ENCODE results near the gene SPEM3.

The SPEM3 gene

DNA sequence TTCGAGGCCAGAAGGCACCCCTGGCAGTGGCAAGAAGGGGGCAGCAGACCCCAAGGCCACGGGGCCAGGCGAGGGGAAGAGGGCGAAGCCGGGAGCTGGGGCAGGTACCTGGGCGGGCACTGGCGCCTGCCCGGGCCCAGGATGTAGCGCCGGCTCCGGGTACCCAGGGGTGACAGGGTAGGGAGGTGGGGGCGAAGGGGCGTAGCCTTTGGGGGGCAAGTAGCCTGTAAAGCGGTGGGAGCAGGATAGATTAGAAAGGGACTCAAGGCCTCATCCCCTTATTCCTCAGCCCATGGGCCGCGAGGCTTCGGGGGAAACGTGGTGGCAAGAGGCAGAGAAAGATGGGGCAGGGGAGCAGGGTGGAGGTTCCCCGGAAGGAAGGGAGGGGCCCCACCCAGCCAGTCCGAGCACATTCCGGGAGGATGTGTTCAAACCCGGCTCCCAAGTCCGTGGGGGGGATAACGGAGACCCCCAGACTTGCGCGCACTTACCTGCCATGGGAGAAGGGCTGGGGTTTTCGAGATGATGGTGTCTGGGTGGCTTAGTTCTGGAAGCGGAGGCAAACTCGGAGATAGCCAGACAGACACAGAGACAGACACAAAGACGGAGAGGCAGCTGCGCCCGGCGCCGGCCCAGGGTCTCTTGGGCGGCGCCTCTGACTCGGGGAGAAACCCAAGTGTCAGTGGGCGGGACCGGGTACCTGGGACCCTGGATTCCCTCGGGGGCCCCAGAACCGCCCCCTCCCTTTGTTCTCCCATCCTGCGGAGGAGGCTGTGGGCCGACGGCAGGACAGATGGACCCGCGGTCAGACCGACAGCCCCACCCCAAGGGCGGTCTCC is 34.8 kb upstream of the SPEM3 start:
- peaks cover 38% of the 10 kb centered on the region for H3K36me3 Mint-ChIP-seq (ENCODE audit: low read depth)
- peak overlapping the region; percentile 97 for H3K4me3 Mint-ChIP-seq
- peaks cover 20% of the 10 kb centered on the region for H3K4me1 Mint-ChIP-seq (ENCODE audit: low read depth)
- no peaks in the 10 kb centered on the region for H3K9me3 Mint-ChIP-seq
- no peaks in the 10 kb centered on the region for H3K27me3 Mint-ChIP-seq (ENCODE audit: low read depth)
- H3K27ac Mint-ChIP-seq: peak overlapping the region; percentile 89
- peak; percentile 24 for DNase-seq (ENCODE audit: low spot score)

DNA sequence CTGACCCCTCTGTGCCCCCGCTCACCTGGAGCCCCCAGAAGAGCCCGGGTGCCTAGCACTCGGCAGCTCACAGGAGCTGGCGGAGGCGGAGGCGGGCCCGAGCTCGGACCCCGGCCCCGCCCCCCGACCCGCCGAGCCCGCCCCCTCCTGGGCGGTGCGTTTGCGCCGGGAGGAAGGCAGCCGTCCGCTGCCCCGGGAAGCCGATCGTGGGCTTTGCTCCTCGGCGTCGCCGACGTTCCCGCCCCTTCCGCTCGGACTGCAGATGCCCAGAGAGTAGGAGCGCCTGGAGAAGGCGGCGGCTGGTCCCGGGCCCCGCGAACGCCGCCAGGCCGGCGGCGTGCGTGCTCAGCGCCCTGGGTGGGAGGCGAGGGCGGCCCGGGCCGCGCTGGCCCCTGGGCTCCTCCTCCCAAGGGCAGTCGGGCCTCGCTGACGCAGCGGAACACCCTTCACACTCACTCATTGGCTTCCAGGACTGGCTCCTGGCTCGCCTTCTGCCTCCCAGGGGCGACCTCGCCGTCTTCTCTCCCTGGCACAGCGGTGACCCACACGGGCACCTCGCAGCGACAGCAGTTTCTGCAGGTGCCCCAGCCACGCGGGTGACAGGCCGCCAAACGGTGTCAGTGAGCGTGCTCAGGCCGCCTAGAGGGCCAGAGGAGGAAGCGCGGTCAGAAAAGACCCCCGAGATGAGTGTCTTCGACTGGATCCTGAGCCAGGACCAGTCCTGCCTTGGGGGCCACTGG is 34.0 kb upstream of the SPEM3 start, which contains the start of gene PLSCR3:
PLSCR3 (minus strand) TSS at position 74 of the 740 bp plus-strand sequence. CDS start 415 bp downstream, outside the sequence.
- Mint-ChIP-seq H3K36me3 (ENCODE audit: low read depth) (peaks cover 33% of the 10 kb centered on the region), H3K27ac (peak within 1 kb of the TSS; percentile 89), H3K4me1 (ENCODE audit: low read depth) (peaks cover 20% of the 10 kb centered on the region), H3K9me3 (no peaks in the 10 kb centered on the region), H3K27me3 (ENCODE audit: low read depth) (no peaks in the 10 kb centered on the region), H3K4me3 (peak within 1 kb of the TSS; percentile 97)
- DNase-seq (ENCODE audit: low spot score): peak; percentile 86

DNA sequence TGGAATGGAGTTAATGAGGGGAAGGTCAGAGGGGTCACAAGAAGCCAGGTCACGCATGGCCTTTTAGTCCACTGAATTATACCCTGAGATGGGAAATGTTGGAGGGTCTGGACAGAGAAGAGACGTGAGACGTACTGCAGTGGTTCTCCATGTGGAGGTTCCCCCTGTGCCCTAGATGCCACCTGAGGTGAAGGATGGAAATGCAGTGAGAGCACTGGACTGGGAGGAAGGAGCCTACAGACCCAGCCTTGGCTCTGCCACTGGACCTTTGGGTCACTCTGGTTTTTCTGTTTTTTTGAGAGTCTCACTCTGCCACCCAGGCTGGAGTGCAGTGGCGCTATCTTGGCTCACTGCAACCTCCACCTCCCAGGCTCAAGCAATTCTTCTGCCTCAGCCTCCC is 32.5 kb upstream of the SPEM3 start:
- H3K27me3 Mint-ChIP-seq (ENCODE audit: low read depth): no peaks in the 10 kb centered on the region
- H3K27ac Mint-ChIP-seq: peak overlapping the region; percentile 45
- peaks cover 19% of the 10 kb centered on the region for H3K36me3 Mint-ChIP-seq (ENCODE audit: low read depth)
- H3K9me3 Mint-ChIP-seq: no peaks in the 10 kb centered on the region
- H3K4me1 Mint-ChIP-seq (ENCODE audit: low read depth): peaks cover 20% of the 10 kb centered on the region
- H3K4me3 Mint-ChIP-seq: peak overlapping the region; percentile 42
- no peak for DNase-seq (ENCODE audit: low spot score)

GRCh38 chr17:7398612-7399011 is 30.0 kb upstream of the SPEM3 start:
- peaks cover 13% of the 10 kb centered on the region for H3K4me1 Mint-ChIP-seq (ENCODE audit: low read depth)
- H3K27ac Mint-ChIP-seq: no peak overlapping the region
- no peak overlapping the region for H3K4me3 Mint-ChIP-seq
- H3K27me3 Mint-ChIP-seq (ENCODE audit: low read depth): no peaks in the 10 kb centered on the region
- peaks cover 4% of the 10 kb centered on the region for H3K36me3 Mint-ChIP-seq (ENCODE audit: low read depth)
- no peak for DNase-seq (ENCODE audit: low spot score)
- H3K9me3 Mint-ChIP-seq: no peaks in the 10 kb centered on the region

GRCh38 chr17:7403043-7403726 is 25.5 kb upstream of the SPEM3 start:
- no peaks in the 10 kb centered on the region for H3K9me3 Mint-ChIP-seq
- peaks cover 4% of the 10 kb centered on the region for H3K36me3 Mint-ChIP-seq (ENCODE audit: low read depth)
- peaks cover 20% of the 10 kb centered on the region for H3K27me3 Mint-ChIP-seq (ENCODE audit: low read depth)
- peak overlapping the region; percentile 97 for H3K4me3 Mint-ChIP-seq
- no peak for DNase-seq (ENCODE audit: low spot score)
- peak overlapping the region; percentile 88 for H3K27ac Mint-ChIP-seq
- peaks cover 10% of the 10 kb centered on the region for H3K4me1 Mint-ChIP-seq (ENCODE audit: low read depth)

- Mint-ChIP-seq H3K4me3 (peak overlapping the region; percentile 97), H3K4me1 (ENCODE audit: low read depth) (peaks cover 10% of the 10 kb centered on the region), H3K27me3 (ENCODE audit: low read depth) (peaks cover 20% of the 10 kb centered on the region), H3K27ac (peak overlapping the region; percentile 88), H3K36me3 (ENCODE audit: low read depth) (peaks cover 4% of the 10 kb centered on the region), H3K9me3 (no peaks in the 10 kb centered on the region)
- DNase-seq (ENCODE audit: low spot score): no peak
Measured at GRCh38 chr17:7403727-7403976, 25.0 kb upstream of the SPEM3 start.

DNA sequence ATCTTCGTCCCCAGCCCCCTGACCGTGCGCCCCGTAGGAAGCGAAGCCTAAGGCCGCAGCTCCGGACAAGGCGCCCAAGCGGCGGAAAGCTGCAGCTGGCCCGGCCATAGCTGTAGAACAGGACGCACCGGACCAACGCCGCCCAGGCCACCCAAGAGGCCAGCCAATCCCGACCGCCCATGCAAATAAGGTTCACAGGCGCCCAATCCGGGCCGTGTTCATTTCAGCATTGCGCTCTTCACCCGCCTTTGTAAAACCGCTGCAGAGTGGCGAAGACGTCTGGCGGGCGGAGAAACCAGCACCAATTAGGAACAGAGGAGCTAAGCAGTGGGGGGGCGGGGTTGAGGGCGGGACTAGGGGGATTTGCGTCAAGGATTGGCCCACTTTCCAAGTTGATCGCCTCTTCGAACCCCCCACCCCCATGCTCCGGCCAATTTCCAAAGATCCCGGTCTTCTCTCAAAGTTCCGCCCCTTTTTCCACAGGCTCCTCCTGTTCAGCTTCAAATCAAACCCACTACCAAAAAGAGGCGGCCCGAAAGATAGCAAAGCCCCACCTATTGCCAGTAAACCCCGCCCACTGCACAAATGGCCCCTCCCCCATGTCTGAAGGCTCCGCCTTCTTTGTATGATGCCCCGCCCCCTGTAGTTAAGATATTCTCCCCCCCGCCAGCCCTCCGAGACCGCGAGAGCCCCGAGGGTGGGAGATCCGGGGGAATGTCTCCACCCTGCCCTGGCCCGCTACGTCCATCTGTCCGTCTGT is 24.5 kb upstream of the SPEM3 start, which contains the start of gene TMEM256:
TMEM256 (minus strand) TSS at position 121 of the 760 bp plus-strand sequence; CDS start at position 108, 13 bp downstream.
- H3K4me1 Mint-ChIP-seq (ENCODE audit: low read depth): peaks cover 10% of the 10 kb centered on the region
- H3K36me3 Mint-ChIP-seq (ENCODE audit: low read depth): peaks cover 4% of the 10 kb centered on the region
- peak; percentile 96 for DNase-seq (ENCODE audit: low spot score)
- H3K9me3 Mint-ChIP-seq: no peaks in the 10 kb centered on the region
- H3K27me3 Mint-ChIP-seq (ENCODE audit: low read depth): peaks cover 22% of the 10 kb centered on the region
- H3K4me3 Mint-ChIP-seq: peak within 1 kb of the TSS; percentile 97
- peak within 1 kb of the TSS; percentile 88 for H3K27ac Mint-ChIP-seq

GRCh38 chr17:7404737-7405349 is 23.8 kb upstream of the SPEM3 start:
- Mint-ChIP-seq H3K27ac (peak overlapping the region; percentile 88), H3K4me3 (peak overlapping the region; percentile 97), H3K4me1 (ENCODE audit: low read depth) (peaks cover 10% of the 10 kb centered on the region), H3K27me3 (ENCODE audit: low read depth) (peaks cover 27% of the 10 kb centered on the region), H3K9me3 (no peaks in the 10 kb centered on the region), H3K36me3 (ENCODE audit: low read depth) (peaks cover 4% of the 10 kb centered on the region)
- no peak for DNase-seq (ENCODE audit: low spot score)

GRCh38 chr17:7405350-7406234 is 23.1 kb upstream of the SPEM3 start:
- peaks cover 10% of the 10 kb centered on the region for H3K4me1 Mint-ChIP-seq (ENCODE audit: low read depth)
- H3K36me3 Mint-ChIP-seq (ENCODE audit: low read depth): peaks cover 4% of the 10 kb centered on the region
- no peak for DNase-seq (ENCODE audit: low spot score)
- H3K27ac Mint-ChIP-seq: peak overlapping the region; percentile 49
- peaks cover 27% of the 10 kb centered on the region for H3K27me3 Mint-ChIP-seq (ENCODE audit: low read depth)
- no peaks in the 10 kb centered on the region for H3K9me3 Mint-ChIP-seq
- H3K4me3 Mint-ChIP-seq: peak overlapping the region; percentile 81

DNA sequence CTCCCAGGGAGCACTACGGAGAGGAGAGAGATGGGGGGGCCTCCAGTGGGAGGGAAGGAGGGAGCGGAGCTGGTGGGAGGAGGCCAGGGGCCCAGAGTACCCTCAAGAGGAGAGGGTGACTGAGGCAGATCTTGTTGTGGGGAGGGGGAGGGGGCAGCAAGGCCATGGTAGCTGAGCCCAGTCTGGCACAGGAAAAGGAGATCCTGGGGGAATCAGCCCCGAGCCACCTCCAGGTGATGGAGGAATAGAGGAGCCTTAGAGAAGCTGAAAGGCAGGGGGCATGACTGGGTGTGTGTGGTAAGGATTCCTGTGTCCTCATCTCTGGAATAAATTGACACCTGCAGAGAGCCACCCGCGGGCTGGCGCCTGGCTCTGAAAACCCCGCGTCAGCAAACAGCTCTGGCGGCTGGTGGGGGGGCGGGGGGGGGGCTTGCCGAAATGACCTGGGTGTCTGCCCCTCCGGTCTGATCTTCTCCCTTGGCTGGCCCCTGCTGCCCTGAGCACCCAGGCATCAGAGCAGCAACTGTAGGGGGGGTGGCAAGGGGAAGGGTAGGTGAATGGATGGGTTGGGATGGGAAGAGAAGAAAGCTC is 22.3 kb upstream of the SPEM3 start:
- H3K4me1 Mint-ChIP-seq (ENCODE audit: low read depth): peaks cover 10% of the 10 kb centered on the region
- H3K4me3 Mint-ChIP-seq: peak overlapping the region; percentile 68
- H3K27ac Mint-ChIP-seq: peak overlapping the region; percentile 49
- H3K27me3 Mint-ChIP-seq (ENCODE audit: low read depth): peaks cover 27% of the 10 kb centered on the region
- no peaks in the 10 kb centered on the region for H3K9me3 Mint-ChIP-seq
- peaks cover 4% of the 10 kb centered on the region for H3K36me3 Mint-ChIP-seq (ENCODE audit: low read depth)
- no peak for DNase-seq (ENCODE audit: low spot score)

DNA sequence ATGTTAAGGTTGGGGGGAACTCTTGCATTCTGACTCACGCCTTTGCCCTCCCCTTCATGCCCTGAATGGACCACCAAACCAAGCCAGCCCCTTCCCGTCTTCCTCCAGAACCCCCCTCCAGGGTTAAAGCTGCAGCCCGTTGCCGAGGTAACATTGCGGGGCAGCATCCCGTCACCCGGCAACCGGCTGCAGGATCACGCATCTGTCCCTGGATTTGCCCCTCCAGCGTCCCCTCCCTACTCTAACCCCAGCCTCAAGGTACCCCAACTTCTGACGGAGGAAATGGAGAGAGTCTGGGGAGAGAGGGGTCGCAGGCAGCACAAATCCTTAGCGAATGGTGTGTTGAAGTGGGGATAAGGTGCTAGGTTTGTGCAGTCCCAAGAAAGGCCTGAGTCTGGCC is 21.6 kb upstream of the SPEM3 start:
- no peaks in the 10 kb centered on the region for H3K36me3 Mint-ChIP-seq (ENCODE audit: low read depth)

More for the DNA sequence above, 21.6 kb upstream of the SPEM3 start:
- H3K27ac Mint-ChIP-seq: no peak overlapping the region
- H3K9me3 Mint-ChIP-seq: no peaks in the 10 kb centered on the region
- no peak overlapping the region for H3K4me3 Mint-ChIP-seq
- DNase-seq (ENCODE audit: low spot score): no peak
- peaks cover 10% of the 10 kb centered on the region for H3K4me1 Mint-ChIP-seq (ENCODE audit: low read depth)
- H3K27me3 Mint-ChIP-seq (ENCODE audit: low read depth): peaks cover 27% of the 10 kb centered on the region

All from T-helper 2 cell treated with Interferon-gamma antibody and Interleukin-4, amounts not matched to agents 5 μg/mL and 100 μg/mL, for 36 hours (primary cell).